PC-9 (cell line): ENCODE measurements around the gene HMGB1.

Experiments
- CTCF ChIP-seq: fragments of 200-600 bp; sonication (generic); conservative IDR thresholded peaks from 2 replicates; pipeline ENCODE4 v1.6.1; 2017; ENCODE audit warnings: mixed run types, antibody characterized with exemption, mild to moderate bottlenecking, moderate library complexity
- EZH2 ChIP-seq: fragments of 200-600 bp; sonication (generic); IDR thresholded peaks from 2 replicates; pipeline ENCODE4 v1.8.0; 2017; ENCODE audit warnings: antibody characterized with exemption, low read depth

GRCh38 chr13:30437177-30437576 lies 28.6 kb downstream of the HMGB1 start:
- TF ChIP-seq CTCF (no peak), EZH2 (no peak)
